ENCODE results near the gene VPS13D.
A peak's percentile ranks its signal among the peaks of the same experiment; 100 is the strongest.

VPS13D gene

DNA sequence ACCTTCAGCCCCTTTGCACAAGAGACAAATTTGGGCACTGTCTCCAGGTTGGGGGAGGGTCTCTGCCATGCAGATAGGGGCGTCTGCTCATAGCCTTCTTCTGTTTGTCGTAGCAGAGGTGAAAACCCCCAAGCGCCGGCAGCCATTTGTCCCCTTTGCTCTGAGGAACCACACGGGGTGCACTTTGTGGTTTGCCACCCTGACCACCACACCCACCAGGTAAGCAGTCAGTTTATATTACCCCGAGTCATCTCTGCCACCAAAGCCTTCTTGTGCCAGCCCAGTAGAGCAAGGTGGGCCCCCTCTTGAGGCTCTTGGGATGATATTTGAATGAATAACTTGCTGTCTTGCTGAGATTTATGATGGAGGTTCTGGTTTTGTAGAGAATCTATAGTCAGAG lies 111.8 kb downstream of the VPS13D start:
- no peak for DNase-seq

DNA sequence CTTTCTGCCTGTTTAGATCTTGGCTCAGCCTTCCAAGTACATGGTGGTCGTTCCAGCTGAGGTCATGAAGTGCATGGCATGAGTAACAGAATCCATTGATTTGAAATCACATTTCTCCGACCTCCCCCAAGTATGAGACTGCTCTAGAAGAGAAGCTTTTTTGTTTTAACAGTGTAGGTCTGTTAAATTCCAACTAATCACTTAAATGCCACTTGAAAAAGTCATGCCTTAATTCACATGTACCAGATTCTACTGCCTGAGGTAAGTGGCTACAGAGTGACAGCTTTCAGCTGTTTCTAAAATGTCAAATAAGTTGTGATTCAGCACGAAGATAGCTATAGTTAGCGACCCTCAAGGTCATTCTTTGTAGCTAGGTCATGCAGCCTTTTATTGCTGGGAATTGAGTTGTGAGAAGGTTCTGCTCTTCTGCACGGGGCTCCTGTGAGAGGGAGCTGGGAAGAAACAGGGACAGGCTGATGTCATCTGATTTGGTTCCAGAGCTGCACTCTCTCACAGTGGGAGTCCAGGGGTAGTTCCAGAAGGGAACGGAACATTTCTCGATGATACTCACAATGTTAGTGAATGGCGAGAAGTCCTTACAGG lies 112.7 kb downstream of the VPS13D start:
- DNase-seq: no peak

DNA sequence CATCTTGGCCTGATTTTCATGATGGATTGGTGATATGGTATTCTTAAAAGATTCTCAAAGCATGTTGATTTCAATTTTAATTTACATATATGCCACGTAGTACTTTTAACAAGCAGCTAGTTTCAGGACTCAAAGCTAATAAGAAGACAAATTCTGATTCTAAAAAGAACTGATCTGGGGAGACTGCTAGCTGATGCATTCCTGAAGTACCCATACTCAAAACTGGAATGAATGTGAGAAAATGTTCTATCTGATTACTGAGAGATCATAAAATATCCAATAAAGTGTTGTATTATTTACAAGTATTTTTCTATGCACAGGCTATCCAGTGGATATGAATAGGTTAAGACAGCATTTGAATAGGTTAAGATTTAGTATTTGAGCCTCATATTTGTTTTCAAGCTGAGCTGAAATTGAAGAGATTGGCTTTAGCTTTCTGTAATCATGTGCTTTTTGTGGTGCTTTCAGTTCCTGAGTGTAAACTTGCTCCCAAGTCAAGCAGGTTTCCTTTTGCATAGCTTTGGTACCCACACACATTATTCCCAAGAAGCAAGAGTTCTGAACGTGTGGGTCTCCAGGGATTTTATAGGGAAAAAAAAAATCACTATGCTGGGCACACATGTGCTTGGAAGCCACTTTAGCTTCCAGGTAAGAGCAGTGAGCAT lies 114.1 kb downstream of the VPS13D start:
- no peak for DNase-seq

DNA sequence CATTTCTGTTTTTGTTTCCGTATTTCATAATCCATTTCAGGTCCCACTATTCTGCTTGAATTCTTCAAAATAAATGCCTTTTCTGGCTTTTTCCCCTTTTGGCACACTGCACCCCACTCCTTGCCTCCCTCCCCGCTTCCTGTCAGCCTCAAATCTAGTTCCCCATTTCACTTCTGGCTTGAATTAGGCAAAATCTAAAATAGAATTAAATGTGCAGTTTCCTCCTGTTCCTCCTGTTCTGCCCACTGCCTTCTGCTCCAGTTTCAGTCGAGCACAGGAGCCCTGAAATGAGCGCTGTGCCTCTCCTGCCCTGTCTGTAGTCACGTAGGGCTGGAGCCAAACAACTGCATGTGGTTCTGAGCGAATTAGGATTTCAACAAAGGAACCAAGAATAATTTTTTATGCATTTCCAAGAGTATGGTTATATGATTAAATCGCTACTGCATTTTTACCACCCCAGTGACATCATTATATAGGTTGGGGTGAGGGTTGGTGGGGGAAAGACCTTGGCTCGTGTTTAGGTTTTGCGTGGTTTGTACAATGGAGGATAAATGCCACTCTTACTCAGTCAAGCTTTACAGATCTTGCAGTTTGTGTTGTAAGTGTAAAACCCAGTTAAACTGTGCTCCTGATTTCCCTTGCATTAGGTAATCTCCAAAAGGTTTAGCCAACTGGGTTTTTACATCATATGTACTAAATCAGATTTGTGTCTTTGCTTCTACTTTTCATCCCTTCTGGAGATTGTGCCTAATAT lies 114.9 kb downstream of the VPS13D start:
- DNase-seq: no peak

DNA sequence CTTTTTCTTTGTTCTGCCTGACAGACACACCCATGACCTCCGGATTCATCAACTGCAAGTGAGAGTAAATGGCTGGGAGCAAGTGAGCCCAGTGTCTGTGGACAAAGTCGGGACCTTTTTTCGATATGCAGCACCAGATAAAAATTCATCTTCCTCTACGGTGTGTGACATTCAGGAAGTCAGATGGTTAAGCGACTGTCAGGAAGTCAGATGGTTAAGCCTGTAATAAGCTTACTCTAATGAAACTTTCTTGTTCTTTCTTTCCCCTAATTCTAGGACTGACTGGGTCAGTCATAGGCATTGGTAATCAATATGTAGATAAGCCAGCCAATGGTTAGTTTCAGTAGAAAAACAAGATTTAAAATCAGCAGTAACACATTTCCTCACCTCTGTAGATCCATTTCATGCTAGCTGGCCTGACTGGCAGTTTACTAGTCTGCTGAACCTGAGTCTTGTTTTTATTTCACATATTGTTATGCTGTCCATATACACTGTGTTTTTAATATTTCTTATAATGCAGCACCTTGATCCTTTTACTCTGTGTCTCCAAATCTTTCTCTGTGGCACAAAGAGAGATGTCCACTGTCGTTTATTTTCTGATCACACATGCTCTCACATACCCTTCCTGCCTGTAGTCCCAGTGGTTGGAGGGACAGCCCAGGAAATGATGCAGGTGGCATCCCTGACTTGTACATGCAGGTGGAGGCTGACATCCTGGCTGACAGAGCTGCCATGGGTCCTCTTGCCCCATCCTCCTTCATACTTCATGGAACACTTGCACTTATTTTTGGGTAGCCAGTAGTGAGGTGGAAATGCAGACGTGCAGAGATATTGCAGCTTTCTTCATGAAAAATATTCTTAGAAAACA lies 115.8 kb downstream of the VPS13D start:
- DNase-seq: peak; percentile 6

DNA sequence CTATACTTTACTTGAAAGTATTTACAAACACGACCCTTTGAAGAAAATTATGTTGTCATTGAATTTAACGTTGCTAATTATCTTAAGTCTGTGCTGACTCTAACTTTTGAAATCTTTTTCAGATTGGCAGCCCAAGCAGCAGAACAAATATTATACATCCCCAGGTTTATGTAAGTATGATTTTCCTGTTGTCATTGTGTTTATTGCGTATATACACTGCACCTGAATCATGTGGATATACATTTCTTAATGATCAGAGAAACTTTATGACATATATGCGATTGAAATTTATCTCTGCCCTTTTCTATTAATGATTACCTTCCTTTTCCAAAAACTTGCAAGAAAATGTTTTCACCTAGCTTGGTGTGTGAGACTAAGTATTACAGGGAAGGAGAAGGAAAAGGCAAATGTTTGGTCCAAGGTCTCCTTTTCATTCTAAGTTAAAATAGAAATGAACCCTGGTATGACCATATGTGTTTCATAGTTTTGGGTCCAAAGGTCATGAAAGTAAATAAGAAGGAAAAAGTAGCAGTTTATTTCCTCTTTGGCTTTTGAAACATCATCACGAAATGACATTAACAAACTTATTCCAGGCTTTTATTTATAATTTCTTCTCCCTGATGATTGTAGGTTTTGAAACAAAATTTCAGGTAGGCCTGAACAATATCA lies 116.8 kb downstream of the VPS13D start:
- DNase-seq: no peak

DNA sequence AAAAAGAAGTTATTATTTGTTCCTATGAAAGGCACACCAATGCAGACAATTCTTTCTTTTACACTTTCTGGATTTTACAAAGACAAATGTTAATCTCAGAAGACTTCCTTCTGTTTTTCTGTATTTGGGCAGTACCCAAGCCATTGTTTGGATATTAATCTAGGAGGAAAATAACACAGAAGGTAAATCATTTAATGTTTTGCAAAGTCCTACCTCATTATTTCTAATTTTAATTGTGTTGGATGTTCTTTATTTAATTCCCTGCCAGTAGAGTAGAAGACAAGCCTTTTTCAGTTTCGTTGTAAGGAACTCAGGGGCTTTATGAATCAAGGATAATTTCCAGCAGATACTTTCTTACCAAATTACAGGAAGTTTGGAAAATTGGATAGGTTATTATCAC lies 118.3 kb downstream of the VPS13D start:
- DNase-seq: no peak

DNA sequence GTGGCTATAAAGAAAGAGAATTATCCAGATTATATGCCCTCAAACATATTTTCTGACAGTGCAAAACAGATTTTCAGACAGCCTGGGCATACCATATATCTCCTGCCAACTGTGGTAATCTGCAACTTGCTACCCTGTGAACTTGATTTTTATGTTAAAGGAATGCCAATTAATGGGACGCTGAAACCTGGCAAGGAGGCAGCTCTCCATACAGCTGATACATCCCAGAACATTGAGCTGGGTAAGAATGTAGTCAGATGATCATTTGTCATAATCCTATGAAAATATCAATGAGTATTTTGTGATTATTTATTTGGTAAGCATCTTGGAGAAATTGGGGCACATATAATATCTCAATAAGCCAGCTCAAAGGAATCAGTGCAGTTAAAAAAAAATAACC lies 124.2 kb downstream of the VPS13D start:
- no peak for DNase-seq

DNA sequence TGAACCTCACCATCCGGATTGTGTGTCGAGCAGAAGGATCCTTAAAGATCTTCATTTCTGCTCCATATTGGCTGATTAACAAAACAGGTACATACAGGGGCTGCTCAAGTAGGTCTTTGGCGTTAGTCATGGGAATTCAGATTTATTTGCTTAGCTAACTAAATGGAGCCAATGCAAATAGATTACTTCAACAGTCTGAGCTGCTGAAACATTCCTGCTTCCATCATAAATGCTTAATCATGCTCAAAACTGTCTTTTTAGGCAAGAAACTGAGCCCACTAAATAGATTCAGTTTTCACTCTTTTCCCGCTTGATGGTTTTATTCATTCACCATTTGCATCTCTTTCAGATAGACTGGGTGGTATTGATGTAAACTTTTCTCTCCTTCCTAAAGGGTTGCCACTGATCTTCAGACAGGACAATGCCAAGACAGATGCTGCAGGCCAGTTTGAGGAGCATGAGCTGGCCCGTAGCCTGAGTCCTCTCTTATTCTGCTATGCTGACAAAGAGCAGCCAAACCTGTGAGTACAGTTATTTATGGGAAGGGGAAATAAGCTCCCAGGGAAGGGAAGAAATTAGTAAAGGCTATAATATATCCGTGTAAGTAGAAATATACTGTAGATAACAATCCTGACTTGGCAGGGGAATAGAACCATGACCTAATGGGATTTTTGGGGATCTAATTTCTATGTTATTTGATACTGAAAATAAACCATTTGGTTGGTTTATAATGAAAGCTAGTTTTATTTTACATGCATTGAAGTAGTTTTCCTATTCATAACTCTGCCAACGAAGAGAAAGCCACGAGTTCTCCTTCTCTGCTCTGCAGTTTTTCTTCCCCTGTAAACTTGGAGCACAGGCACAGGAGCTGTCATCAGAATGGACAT lies 126.4 kb downstream of the VPS13D start:
- DNase-seq: no peak

DNA sequence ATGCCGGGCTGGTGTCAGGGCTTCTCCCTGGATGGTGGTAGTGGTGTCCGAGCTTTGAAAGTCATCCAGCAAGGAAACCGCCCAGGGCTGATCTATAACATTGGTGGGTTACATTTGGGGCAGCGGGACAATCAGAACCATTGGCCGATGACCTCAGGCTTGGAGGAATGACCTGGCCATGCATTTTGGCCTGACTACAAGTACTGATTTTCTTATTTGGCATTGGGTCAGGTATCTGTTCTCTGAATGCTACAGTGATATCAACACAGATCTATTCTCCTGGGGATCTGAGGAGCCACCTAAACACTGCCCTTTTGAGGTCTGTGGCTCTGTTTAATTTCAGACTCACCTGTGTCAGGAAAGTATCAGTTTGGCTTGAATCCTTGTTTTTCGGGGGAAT lies 128.7 kb downstream of the VPS13D start:
- no peak for DNase-seq

DNA sequence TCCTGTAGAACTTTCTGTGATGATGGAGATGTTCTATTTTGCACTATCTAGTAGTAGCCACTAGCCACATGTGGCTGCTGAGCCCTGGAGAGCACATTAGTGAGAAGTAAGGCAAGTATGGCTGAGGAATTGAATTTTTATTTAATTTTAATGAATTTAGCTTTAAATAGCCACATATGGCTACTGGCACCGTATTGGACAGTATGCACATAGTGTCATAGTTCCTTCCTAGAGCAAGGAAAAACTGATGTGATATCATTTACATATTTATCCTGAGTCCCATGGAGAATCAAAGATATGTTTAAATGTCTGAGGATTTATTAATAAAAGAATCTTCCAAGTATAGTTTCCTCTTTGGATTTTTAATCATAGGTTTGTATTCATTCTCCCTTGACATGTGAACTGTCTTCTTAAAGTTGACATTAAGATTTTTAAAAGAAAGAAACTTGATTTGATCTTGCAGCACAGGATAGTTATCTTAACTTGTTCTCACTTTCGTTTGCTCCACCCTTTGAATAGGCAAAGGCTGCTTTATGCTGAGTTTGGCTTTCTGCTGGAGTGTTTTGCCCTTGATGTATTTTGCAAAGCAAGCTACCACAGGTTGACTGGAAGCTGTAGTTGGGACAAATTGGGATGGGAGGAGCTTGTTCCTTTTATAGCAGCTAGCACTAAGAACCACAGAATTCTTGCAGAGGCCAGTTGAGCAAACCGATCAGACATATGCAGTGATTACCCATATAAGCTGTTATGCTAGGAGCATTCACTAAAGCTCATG lies 129.7 kb downstream of the VPS13D start:
- DNase-seq: no peak

DNA sequence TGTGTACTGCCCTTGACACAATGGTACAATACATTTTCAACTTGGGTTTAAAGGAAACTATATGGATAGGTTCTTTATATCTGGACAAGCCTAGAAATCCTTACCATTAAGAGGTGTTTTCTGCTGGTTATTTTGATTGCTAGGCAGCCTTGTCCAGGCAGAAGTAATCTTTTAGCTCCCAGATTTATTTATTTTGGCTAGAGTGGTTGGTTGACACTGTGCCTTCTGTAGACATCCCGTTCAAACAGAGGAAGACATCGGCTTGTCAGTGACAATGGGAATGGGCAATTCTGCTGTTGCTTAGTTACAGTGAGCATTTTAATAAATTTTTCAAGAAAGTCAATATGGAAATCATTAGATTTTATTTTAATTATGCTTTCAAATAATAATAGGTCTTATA lies 138.8 kb downstream of the VPS13D start:
- DNase-seq: no peak

DNA sequence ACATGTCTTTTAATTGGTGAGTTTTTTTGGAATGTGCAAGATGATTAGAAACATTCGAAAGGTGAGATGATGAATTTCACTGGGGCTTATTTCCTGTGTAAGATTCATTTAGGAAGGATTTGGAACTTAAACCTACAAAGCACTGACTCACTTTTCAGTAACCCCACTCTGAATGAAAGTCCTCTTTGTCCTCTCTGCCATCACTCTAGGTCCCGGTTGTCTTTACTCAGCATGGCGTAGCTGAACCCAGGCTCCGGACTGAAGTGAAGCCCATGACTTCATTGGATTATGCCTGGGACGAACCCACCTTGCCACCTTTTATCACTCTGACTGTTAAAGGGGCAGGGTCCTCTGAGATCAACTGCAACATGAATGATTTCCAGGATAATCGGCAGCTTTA lies 139.4 kb downstream of the VPS13D start:
- DNase-seq: no peak

DNA sequence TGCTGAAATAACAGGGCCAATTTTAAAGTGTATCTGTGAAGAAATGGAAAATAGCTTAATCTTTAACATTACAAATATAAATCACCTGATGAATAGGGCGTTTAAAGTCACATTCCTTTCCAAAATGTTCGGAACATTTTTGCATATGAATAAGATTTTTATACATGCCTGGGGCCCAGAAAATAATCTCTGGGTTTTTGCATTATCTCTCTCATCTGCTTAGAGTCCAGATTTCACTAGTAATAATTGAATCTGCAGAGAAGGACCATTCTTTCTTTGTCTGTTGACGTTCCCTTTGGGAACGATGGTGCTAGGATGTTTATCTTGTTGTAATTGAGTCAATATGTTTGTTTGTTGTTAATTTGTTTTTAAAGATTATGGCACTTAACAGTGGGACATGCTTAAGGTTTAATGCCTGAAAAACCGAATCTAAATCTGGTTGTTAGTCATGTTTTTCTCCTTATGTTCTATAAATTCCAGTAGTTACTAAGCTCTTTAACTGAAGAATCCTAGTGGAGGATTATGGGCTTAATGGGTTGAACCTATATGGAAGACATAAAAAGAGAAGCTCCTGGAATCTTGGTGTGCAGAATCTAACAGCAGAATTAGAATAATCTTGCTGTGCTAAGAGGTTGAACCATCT lies 140.6 kb downstream of the VPS13D start:
- DNase-seq: no peak

DNA sequence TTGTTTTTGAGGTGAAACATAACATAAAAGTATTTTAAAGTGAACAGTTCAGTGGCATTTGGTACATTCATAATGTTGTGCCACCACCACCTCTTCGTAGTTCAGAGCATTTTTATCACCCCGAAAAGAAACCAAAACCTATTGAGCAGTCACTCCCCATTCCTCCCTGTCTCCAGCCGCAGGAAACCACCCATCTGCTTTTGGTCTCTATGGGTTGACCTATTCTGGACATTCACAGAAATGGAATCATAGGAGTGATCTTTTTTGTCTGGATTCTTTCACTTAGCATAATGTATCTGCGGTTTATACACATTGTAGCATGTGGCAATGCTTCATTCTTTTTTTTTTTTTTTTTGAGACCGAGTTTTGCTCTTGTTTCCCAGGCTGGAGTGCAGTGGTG lies 141.2 kb downstream of the VPS13D start:
- DNase-seq: no peak

DNA sequence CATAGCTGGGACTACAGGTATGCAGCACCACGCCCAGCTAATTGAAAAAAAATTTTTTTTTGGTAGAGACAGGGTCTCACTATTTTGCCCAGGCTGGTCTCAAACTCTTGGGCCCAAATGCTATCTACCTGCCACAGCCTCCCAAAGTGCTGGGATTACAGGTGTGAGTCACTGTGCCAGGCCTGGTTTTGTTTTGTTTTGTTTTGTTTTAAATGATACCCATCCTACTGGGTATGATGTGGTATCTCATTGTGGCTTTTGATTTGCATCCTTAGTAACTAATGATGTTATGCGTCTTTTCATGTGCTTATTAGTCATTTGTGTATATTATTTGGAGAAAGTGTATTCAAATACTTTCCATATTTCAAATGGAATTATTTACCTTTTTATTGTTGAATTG lies 142.3 kb downstream of the VPS13D start:
- DNase-seq: no peak

DNA sequence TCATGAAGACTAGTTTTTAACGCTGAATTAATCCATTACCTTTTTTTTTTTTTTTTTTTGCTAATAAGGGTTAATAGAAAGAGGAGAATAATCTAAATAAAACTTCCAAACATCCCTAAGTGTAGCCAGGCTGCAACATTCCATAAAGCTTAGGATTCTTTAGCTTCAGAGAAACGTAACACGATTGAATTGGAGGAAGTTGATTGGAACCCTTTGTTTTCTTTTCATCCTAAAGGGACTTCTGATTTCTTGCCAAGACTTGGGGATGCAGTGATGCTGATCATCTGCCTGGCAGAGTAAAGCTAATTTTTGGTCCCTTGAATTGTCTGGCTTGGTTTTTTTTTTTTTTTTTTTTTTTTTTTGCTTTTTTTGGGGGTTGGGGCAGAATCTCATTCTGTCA lies 142.9 kb downstream of the VPS13D start:
- DNase-seq: no peak

DNA sequence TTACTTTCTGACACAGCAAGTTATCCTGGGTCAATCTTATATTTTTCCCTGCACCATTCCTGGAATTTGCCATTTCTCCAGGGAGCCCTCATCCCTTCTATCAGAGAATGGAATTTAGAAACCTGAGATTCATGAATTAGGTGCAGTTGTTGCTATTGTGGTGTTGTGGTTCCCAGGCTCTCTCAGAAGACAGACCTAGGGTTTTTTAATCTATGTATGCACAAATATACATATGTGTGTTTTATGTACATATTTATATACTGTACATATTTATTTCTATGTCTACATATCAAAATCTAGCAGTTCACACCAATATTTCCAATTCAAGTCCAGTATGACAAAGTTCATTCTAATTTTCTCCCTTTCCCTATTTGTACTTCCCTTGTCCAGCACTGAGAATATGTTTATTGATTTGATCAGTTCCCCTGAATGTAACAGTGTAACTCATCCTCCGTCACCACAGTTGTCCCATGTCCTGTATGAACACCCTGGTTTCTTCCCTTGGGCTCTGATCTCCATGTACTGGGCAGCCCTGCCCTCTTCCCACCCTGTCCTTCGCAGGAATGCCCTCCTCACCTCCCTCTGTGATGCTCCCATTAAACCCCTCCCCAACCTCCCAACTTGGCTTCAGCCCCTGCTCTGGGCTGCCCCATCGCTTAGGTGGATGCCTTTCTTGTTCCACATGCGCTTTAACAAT lies 145.5 kb downstream of the VPS13D start:
- DNase-seq: no peak

DNA sequence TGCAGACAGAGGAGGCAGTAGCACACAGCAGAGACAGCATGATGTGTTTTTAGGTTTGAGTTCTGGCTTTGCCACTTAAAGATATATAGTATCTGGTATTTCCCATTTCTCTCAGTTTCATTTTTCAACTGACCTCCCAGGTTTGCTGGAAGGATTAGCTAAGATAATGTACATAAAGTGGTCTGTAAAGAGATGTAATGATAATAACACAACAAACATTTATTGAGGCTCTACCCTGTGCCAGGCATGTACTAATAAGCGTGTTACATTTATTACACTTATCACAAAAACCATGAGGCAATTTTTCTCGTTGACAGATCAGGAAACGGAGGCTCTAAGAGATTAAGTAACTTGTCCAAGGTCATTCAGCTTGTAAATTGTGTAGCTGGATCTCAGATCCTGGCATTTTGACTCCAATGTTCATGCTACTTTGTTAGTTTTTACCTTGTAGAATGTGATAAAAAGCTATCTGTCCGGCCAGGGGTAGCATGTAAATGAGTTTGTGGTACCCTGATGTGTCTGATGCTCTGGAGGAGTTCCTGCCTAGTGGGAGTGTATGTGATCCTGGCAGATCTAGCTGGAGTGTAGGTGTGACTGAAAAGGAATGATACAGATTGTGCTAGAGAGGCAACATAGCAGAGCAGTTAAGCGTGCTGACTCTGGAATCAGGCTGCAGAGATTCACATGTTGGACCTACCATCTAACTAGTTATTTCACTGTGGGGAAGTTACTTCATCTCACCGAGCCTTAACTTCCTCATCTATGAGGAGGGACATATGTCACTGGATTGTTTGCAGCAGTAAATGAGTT lies 146.6 kb downstream of the VPS13D start:
- no peak for DNase-seq

All from activated effector memory CD4-positive, alpha-beta T cell treated with Interleukin-2 at 50 U/mL for 16 hours (primary cell).